WTC11 (cell line): ENCODE data around the gene NFATC2. TPM values are rescaled to one million over a fixed set of nuclear protein-coding genes. Genes with fewer than 3 reads are reported as not detected.
"Not testable (repeated sequence)": the region's sequence is repeated elsewhere in the genome, so short reads cannot be mapped to it uniquely, and the experiment has no call there.

Source experiments
- ATAC-seq: fragments of 200-7000 bp; cut with Tn5 transposase; 2 replicates; pipeline ENCODE4 v1.10.0; 2021; ENCODE audit warnings: mild to moderate bottlenecking, moderate library complexity
- CTCF ChIA-PET: fragments of 300-600 bp; sonication (Branson Sonifier 250); formaldehyde crosslinking; loops from one replicate; lab custom pipeline; 2021; ENCODE audit warnings: antibody characterized with exemption; lab: Charles Lee
- POLR2A ChIA-PET: fragments of 350-600 bp; sonication (Branson Sonifier 250); formaldehyde crosslinking; loops from one replicate; lab custom pipeline; 2021; ENCODE audit warnings: antibody characterized with exemption; lab: Charles Lee
- DNase-seq: peaks from one replicate; pipeline ENCODE4 v3.0.0; 2021; ENCODE audit warnings: low spot score
- H3K27ac Mint-ChIP-seq: 2 replicates; pipeline ENCODE4 v1.8.0; 2021; ENCODE audit warnings: mixed read lengths
- H3K27me3 Mint-ChIP-seq: 2 replicates; pipeline ENCODE4 v1.8.0; 2021; ENCODE audit warnings: low read depth, mild to moderate bottlenecking, moderate library complexity, mixed read lengths
- H3K36me3 Mint-ChIP-seq: 2 replicates; pipeline ENCODE4 v1.8.0; 2021; ENCODE audit warnings: mixed read lengths
- H3K4me1 Mint-ChIP-seq: 2 replicates; pipeline ENCODE4 v1.8.0; 2022; ENCODE audit warnings: mixed read lengths
- H3K4me3 Mint-ChIP-seq: 2 replicates; pipeline ENCODE4 v1.8.0; 2021; ENCODE audit warnings: mild to moderate bottlenecking, moderate library complexity, mixed read lengths
- H3K9me3 Mint-ChIP-seq: 2 replicates; pipeline ENCODE4 v1.8.0; 2021; ENCODE audit warnings: mixed read lengths
- ATF3 ChIP-seq: sonication (generic); formaldehyde crosslinking; conservative IDR thresholded peaks from 2 replicates; pipeline ENCODE4 v1.8.1; 2022; ENCODE audit warnings: mild to moderate bottlenecking, missing genetic modification reagents
- ESRRA ChIP-seq: sonication (generic); formaldehyde crosslinking; IDR thresholded peaks from 2 replicates; pipeline ENCODE4 v1.8.1; 2022; ENCODE audit warnings: mild to moderate bottlenecking, missing genetic modification reagents, borderline replicate concordance
- IRF2 ChIP-seq: sonication (generic); formaldehyde crosslinking; IDR thresholded peaks from 2 replicates; pipeline ENCODE4 v1.8.0; 2022; ENCODE audit warnings: low read depth, missing genetic modification reagents, borderline replicate concordance
- JAZF1 ChIP-seq: fragments of 250-450 bp; sonication (Bioruptor Pico); IDR thresholded peaks from 2 replicates; pipeline ENCODE4 v1.9.0; 2021; ENCODE audit warnings: moderate library complexity, mild to moderate bottlenecking, inconsistent platforms
- KAT7 ChIP-seq: sonication (generic); formaldehyde crosslinking; IDR thresholded peaks from 2 replicates; pipeline ENCODE4 v1.8.1; 2023; ENCODE audit warnings: missing genetic modification reagents, mild to moderate bottlenecking, borderline replicate concordance
- NFATC4 ChIP-seq: fragments of 250-450 bp; sonication (Bioruptor Pico); IDR thresholded peaks from 2 replicates; pipeline ENCODE4 v1.9.0; 2021; ENCODE audit warnings: mild to moderate bottlenecking
- NFE2L1 ChIP-seq: sonication (generic); formaldehyde crosslinking; IDR thresholded peaks from 2 replicates; pipeline ENCODE4 v1.8.1; 2023; ENCODE audit warnings: missing genetic modification reagents
- NR2C2 ChIP-seq: sonication (generic); formaldehyde crosslinking; IDR thresholded peaks from 2 replicates; pipeline ENCODE4 v1.8.0; 2022; ENCODE audit warnings: mild to moderate bottlenecking, missing genetic modification reagents
- OVOL2 ChIP-seq: fragments of 250-450 bp; sonication (Bioruptor Pico); IDR thresholded peaks from 2 replicates; pipeline ENCODE4 v1.9.0; 2021; ENCODE audit warnings: mild to moderate bottlenecking, borderline replicate concordance
- TEAD1 ChIP-seq: sonication (generic); formaldehyde crosslinking; IDR thresholded peaks from 2 replicates; pipeline ENCODE4 v1.8.0; 2022; ENCODE audit warnings: mild to moderate bottlenecking, missing genetic modification reagents
- ZNF121 ChIP-seq: sonication (generic); formaldehyde crosslinking; IDR thresholded peaks from 2 replicates; pipeline ENCODE4 v1.8.0; 2023; ENCODE audit warnings: missing genetic modification reagents
- ZNF317 ChIP-seq: sonication (generic); formaldehyde crosslinking; IDR thresholded peaks from 2 replicates; pipeline ENCODE4 v1.8.1; 2023; ENCODE audit warnings: low read depth, mild to moderate bottlenecking, moderate library complexity, missing genetic modification reagents, borderline replicate concordance
- ZNF396 ChIP-seq: fragments of 250-450 bp; sonication (Bioruptor Pico); IDR thresholded peaks from 2 replicates; pipeline ENCODE4 v1.8.0; 2021; ENCODE audit warnings: mild to moderate bottlenecking, moderate library complexity, borderline replicate concordance
- total RNA-seq: library from RNA; stranded (reverse); gene quantifications from 3 replicates; pipeline ENCODE4 v1.2.3, GENCODE V29; 2021
- TF ChIP-seq, protein P1 (sequence below): sonication (generic); formaldehyde crosslinking; IDR thresholded peaks from 2 replicates; pipeline ENCODE4 v1.8.1; 2022; ENCODE audit warnings: low read depth, mild to moderate bottlenecking, moderate library complexity, missing genetic modification reagents, borderline replicate concordance
- TF ChIP-seq, protein P2 (sequence below): fragments of 250-450 bp; sonication (Bioruptor Pico); IDR thresholded peaks from 2 replicates; pipeline ENCODE4 v1.9.0; 2021; ENCODE audit warnings: mild to moderate bottlenecking
- TF ChIP-seq, protein P3 (sequence below): fragments of 250-450 bp; sonication (Bioruptor Pico); IDR thresholded peaks from 2 replicates; pipeline ENCODE4 v1.9.0; 2021; ENCODE audit warnings: moderate library complexity, mild to moderate bottlenecking, inconsistent platforms, borderline replicate concordance
- TF ChIP-seq, protein P4 (sequence below): sonication (generic); formaldehyde crosslinking; IDR thresholded peaks from 2 replicates; pipeline ENCODE4 v1.8.1; 2023; ENCODE audit warnings: mild to moderate bottlenecking, missing genetic modification reagents, moderate library complexity

Gene NFATC2
- total RNA-seq, 1 experiment from 2014 or later, result 1.7 TPM

GRCh38 chr20:51462566-51463276, 79.8 kb downstream of the NFATC2 start (continued):
- TF ChIP-seq ESRRA (CRISPR knock-in tag) (no peak), KAT7 (CRISPR knock-in tag) (no peak), NFE2L1 (CRISPR knock-in tag) (no peak), ATF3 (CRISPR knock-in tag) (no peak)

GRCh38 chr20:51461846-51462245, 80.7 kb downstream of the NFATC2 start:
- H3K27me3 Mint-ChIP-seq, POLR2A ChIA-PET, H3K4me3 Mint-ChIP-seq, H3K4me1 Mint-ChIP-seq, DNase-seq, H3K36me3 Mint-ChIP-seq, H3K27ac Mint-ChIP-seq, ATAC-seq, H3K9me3 Mint-ChIP-seq: not testable (repeated sequence)
- CTCF ChIA-PET, result interaction anchor here (1.2 to 1.5 kb wide), 2 partner anchors 11 to 76 kb away, joined by 3 to 4 read pairs; no protein-coding TSS in a partner anchor

GRCh38 chr20:51461306-51461705, 81.2 kb downstream of the NFATC2 start:
- H3K4me3 Mint-ChIP-seq, result no peak overlapping the region
- peak overlapping the region; percentile 86; the same call in 1 of the 2 replicates for H3K27ac Mint-ChIP-seq
- ChIA-PET POLR2A (no interaction called here), CTCF (interaction anchor here (1.2 to 1.5 kb wide), 2 partner anchors 10 to 75 kb away, joined by 3 to 4 read pairs; no protein-coding TSS in a partner anchor)
- H3K4me1 Mint-ChIP-seq, result peaks cover 7% of the 10 kb centered on the region
- no peaks in the 10 kb centered on the region; the same call in 1 of the 2 replicates for H3K27me3 Mint-ChIP-seq
- peaks cover 3% of the 10 kb centered on the region; the same call in 1 of the 2 replicates for H3K9me3 Mint-ChIP-seq
- TF ChIP-seq, protein P1, sequence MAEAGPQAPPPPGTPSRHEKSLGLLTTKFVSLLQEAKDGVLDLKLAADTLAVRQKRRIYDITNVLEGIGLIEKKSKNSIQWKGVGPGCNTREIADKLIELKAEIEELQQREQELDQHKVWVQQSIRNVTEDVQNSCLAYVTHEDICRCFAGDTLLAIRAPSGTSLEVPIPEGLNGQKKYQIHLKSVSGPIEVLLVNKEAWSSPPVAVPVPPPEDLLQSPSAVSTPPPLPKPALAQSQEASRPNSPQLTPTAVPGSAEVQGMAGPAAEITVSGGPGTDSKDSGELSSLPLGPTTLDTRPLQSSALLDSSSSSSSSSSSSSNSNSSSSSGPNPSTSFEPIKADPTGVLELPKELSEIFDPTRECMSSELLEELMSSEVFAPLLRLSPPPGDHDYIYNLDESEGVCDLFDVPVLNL (CRISPR knock-in tag), result no peak
- TF ChIP-seq IRF2 (CRISPR knock-in tag), result no peak
- TF ChIP-seq TEAD1 (CRISPR knock-in tag), result no peak
- TF ChIP-seq NFATC4 (CRISPR knock-in tag), result no peak
- no peak for DNase-seq
- no peak for ATAC-seq
- H3K36me3 Mint-ChIP-seq, result no peaks in the 10 kb centered on the region; the same call in 1 of the 2 replicates

GRCh38 chr20:51460569-51461265, 81.8 kb downstream of the NFATC2 start:
- Mint-ChIP-seq H3K27me3 (no peaks in the 10 kb centered on the region; the same call in 1 of the 2 replicates), H3K4me3 (no peak overlapping the region), H3K27ac (peak overlapping the region; percentile 86), H3K4me1 (peaks cover 7% of the 10 kb centered on the region)
- CTCF ChIA-PET, result interaction anchor here (1.2 to 1.5 kb wide), 2 partner anchors 9 to 75 kb away, joined by 3 to 4 read pairs; no protein-coding TSS in a partner anchor
- ATAC-seq, result peak; percentile 44; the same call in 1 of the 2 replicates
- TF ChIP-seq ZNF317 (CRISPR knock-in tag), result no peak
- peak; percentile 88 for TF ChIP-seq ZNF121 (CRISPR knock-in tag)
- TF ChIP-seq ZNF396 (CRISPR knock-in tag), result no peak
- TF ChIP-seq, all 79 proteins: peak for 1
- POLR2A ChIA-PET, result no interaction called here
- Mint-ChIP-seq H3K36me3 (no peaks in the 10 kb centered on the region; the same call in 1 of the 2 replicates), H3K9me3 (peaks cover 3% of the 10 kb centered on the region; the same call in 1 of the 2 replicates)
- DNase-seq, result no peak

GRCh38 chr20:51460163-51460562, 82.4 kb downstream of the NFATC2 start:
- Mint-ChIP-seq H3K36me3 (no peaks in the 10 kb centered on the region; the same call in 1 of the 2 replicates), H3K4me3 (no peak overlapping the region), H3K4me1 (peaks cover 7% of the 10 kb centered on the region), H3K27ac (no peak overlapping the region), H3K27me3 (no peaks in the 10 kb centered on the region; the same call in 1 of the 2 replicates), H3K9me3 (peaks cover 3% of the 10 kb centered on the region; the same call in 1 of the 2 replicates)
- CTCF ChIA-PET, result no interaction called here
- POLR2A ChIA-PET, result no interaction called here
- TF ChIP-seq, protein P2, sequence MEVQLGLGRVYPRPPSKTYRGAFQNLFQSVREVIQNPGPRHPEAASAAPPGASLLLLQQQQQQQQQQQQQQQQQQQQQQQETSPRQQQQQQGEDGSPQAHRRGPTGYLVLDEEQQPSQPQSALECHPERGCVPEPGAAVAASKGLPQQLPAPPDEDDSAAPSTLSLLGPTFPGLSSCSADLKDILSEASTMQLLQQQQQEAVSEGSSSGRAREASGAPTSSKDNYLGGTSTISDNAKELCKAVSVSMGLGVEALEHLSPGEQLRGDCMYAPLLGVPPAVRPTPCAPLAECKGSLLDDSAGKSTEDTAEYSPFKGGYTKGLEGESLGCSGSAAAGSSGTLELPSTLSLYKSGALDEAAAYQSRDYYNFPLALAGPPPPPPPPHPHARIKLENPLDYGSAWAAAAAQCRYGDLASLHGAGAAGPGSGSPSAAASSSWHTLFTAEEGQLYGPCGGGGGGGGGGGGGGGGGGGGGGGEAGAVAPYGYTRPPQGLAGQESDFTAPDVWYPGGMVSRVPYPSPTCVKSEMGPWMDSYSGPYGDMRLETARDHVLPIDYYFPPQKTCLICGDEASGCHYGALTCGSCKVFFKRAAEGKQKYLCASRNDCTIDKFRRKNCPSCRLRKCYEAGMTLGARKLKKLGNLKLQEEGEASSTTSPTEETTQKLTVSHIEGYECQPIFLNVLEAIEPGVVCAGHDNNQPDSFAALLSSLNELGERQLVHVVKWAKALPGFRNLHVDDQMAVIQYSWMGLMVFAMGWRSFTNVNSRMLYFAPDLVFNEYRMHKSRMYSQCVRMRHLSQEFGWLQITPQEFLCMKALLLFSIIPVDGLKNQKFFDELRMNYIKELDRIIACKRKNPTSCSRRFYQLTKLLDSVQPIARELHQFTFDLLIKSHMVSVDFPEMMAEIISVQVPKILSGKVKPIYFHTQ (CRISPR knock-in tag), result no peak
- no peak for TF ChIP-seq JAZF1 (CRISPR knock-in tag)
- no peak for TF ChIP-seq OVOL2 (CRISPR knock-in tag)
- TF ChIP-seq KAT7 (CRISPR knock-in tag), result no peak
- TF ChIP-seq, protein P3, sequence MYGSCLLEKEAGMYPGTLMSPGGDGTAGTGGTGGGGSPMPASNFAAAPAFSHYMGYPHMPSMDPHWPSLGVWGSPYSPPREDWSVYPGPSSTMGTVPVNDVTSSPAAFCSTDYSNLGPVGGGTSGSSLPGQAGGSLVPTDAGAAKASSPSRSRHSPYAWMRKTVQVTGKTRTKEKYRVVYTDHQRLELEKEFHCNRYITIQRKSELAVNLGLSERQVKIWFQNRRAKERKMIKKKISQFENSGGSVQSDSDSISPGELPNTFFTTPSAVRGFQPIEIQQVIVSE (CRISPR knock-in tag), result no peak
- TF ChIP-seq, protein P4, sequence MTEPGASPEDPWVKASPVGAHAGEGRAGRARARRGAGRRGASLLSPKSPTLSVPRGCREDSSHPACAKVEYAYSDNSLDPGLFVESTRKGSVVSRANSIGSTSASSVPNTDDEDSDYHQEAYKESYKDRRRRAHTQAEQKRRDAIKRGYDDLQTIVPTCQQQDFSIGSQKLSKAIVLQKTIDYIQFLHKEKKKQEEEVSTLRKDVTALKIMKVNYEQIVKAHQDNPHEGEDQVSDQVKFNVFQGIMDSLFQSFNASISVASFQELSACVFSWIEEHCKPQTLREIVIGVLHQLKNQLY, result no peak
- TF ChIP-seq NR2C2 (CRISPR knock-in tag), result no peak
- no peak for DNase-seq
- no peak for ATAC-seq
